T-cell (primary cell): ENCODE measurements around the gene NRK. TPM values are rescaled to one million over a fixed set of nuclear protein-coding genes. Genes with fewer than 3 reads are reported as not detected.
"Not testable (repeated sequence)": the region's sequence is repeated elsewhere in the genome, so short reads cannot be mapped to it uniquely, and the experiment has no call there.

ENCODE experiments used
- ATAC-seq, 4 experiments: fragments of 200-7000 bp in 3 of 4; fragments of 150-1000 bp in 1 of 4; cut with Tn5 transposase; replicated peaks in 1 of 4; 1 replicate in 3 of 4; 2 replicates in 1 of 4; pipeline ENCODE4 v1.10.0; 2021; ENCODE audit warnings: moderate library complexity in 3 of 4, mild to moderate bottlenecking in 2 of 4, moderate number of reproducible peaks in 1 of 4
- CTCF ChIA-PET, 2 donors: fragments of 300-600 bp; sonication (Branson Sonifier 250); formaldehyde crosslinking; loops; one replicate each; lab custom pipeline; 2022; ENCODE audit warnings: antibody characterized with exemption in 2 of 2; lab: Charles Lee
- POLR2A ChIA-PET, 2 donors: fragments of 300-600 bp; sonication (Branson Sonifier 250); formaldehyde crosslinking; loops; one replicate each; lab custom pipeline; 2022; ENCODE audit warnings: antibody characterized with exemption in 2 of 2; lab: Charles Lee
- DNase-seq, 35 experiments: peaks; one replicate each; pipeline versions ENCODE4 v3.0.0 to v3.0.0-alpha.2; 2013 to 2023
- H3K27ac ChIP-seq: one replicate; pipeline ENCODE4 v1.5.1; 2013; ENCODE audit warnings: low read length
- H3K27me3 ChIP-seq, 2 experiments: replicated peaks in 1 of 2; 1 replicate in 1 of 2; 2 replicates in 1 of 2; pipeline versions ENCODE4 v1.6.1 to v1.7.0; 2013; ENCODE audit warnings: low read length in 1 of 2, mixed read lengths in 1 of 2; ENCODE audit not compliant: control insufficient read depth in 2 of 2, insufficient read depth in 2 of 2; ENCODE audit errors: extremely low read depth in 1 of 2
- H3K36me3 ChIP-seq, 2 donors: 1 replicate in 1 of 2; 2 replicates in 1 of 2; pipeline versions ENCODE4 v1.6.1 to v1.7.0; 2013; ENCODE audit warnings: low read length in 1 of 2; ENCODE audit not compliant: control insufficient read depth in 2 of 2, insufficient read depth in 1 of 2; ENCODE audit errors: extremely low read depth in 1 of 2
- H3K4me1 ChIP-seq, 2 experiments: 1 replicate in 1 of 2; 2 replicates in 1 of 2; pipeline versions ENCODE4 v1.6.1 to v1.7.0; 2013; ENCODE audit warnings: low read length in 2 of 2, mixed read lengths in 1 of 2; ENCODE audit not compliant: insufficient read depth in 2 of 2, control insufficient read depth in 1 of 2; ENCODE audit errors: extremely low read depth in 1 of 2
- H3K4me3 ChIP-seq, 2 donors: 1 replicate in 1 of 2; 2 replicates in 1 of 2; pipeline versions ENCODE4 v1.5.1 to v1.7.0; 2013; ENCODE audit warnings: mild to moderate bottlenecking in 2 of 2, low read length in 1 of 2, moderate library complexity in 1 of 2; ENCODE audit not compliant: control insufficient read depth in 1 of 2; ENCODE audit errors: extremely low read depth in 1 of 2
- H3K9me3 ChIP-seq: 2 replicates; pipeline ENCODE4 v1.7.0; 2013
- H3K27ac Mint-ChIP-seq, 2 donors: one replicate each; pipeline ENCODE4 v1.8.0; 2020 to 2021; ENCODE audit warnings: mild to moderate bottlenecking in 2 of 2, mixed read lengths in 2 of 2
- H3K27me3 Mint-ChIP-seq, 2 donors: one replicate each; pipeline ENCODE4 v1.8.0; 2021 to 2022; ENCODE audit warnings: mixed read lengths in 2 of 2
- H3K36me3 Mint-ChIP-seq: one replicate; pipeline ENCODE4 v1.8.0; 2021; ENCODE audit warnings: mixed read lengths
- H3K4me1 Mint-ChIP-seq, 3 donors: one replicate each; pipeline ENCODE4 v1.8.0; 2020 to 2022; ENCODE audit warnings: mixed read lengths in 3 of 3, mild to moderate bottlenecking in 1 of 3
- H3K4me3 Mint-ChIP-seq, 3 donors: one replicate each; pipeline ENCODE4 v1.8.0; 2020 to 2022; ENCODE audit warnings: mild to moderate bottlenecking in 3 of 3, mixed read lengths in 3 of 3, moderate library complexity in 3 of 3
- H3K9me3 Mint-ChIP-seq, 3 donors: one replicate each; pipeline ENCODE4 v1.8.0; 2020 to 2022; ENCODE audit warnings: mixed read lengths in 3 of 3
- WGBS: methylation state at CpG from one replicate; pipeline ENCODE4 v1.1.5; 2013; ENCODE audit warnings: missing lambda C conversion rate; ENCODE audit not compliant: insufficient coverage; 5-methylcytosine and 5-hydroxymethylcytosine counted together
- total RNA-seq, 35 experiments: library from RNA in 6 of 35; stranded (reverse) in 6 of 35; fragments of 120-200 nt in 1 of 35; gene quantifications; one replicate each; pipeline versions ENCODE4 v1.2.1 to v1.2.4 and lab custom pipeline; 2013 to 2026

Gene NRK, protein sequence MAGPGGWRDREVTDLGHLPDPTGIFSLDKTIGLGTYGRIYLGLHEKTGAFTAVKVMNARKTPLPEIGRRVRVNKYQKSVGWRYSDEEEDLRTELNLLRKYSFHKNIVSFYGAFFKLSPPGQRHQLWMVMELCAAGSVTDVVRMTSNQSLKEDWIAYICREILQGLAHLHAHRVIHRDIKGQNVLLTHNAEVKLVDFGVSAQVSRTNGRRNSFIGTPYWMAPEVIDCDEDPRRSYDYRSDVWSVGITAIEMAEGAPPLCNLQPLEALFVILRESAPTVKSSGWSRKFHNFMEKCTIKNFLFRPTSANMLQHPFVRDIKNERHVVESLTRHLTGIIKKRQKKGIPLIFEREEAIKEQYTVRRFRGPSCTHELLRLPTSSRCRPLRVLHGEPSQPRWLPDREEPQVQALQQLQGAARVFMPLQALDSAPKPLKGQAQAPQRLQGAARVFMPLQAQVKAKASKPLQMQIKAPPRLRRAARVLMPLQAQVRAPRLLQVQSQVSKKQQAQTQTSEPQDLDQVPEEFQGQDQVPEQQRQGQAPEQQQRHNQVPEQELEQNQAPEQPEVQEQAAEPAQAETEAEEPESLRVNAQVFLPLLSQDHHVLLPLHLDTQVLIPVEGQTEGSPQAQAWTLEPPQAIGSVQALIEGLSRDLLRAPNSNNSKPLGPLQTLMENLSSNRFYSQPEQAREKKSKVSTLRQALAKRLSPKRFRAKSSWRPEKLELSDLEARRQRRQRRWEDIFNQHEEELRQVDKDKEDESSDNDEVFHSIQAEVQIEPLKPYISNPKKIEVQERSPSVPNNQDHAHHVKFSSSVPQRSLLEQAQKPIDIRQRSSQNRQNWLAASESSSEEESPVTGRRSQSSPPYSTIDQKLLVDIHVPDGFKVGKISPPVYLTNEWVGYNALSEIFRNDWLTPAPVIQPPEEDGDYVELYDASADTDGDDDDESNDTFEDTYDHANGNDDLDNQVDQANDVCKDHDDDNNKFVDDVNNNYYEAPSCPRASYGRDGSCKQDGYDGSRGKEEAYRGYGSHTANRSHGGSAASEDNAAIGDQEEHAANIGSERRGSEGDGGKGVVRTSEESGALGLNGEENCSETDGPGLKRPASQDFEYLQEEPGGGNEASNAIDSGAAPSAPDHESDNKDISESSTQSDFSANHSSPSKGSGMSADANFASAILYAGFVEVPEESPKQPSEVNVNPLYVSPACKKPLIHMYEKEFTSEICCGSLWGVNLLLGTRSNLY (N-terminal part only)
- total RNA-seq: under 1 TPM in 2 of 5 donors, not detected in 3; 0.12 to 0.13 TPM
- 0.29 TPM for total RNA-seq (2013)
- total RNA-seq (lab: John Stamatoyannopoulos, UW): 0 to 0.12 (median 0) reads per million in 29 experiments

DNA sequence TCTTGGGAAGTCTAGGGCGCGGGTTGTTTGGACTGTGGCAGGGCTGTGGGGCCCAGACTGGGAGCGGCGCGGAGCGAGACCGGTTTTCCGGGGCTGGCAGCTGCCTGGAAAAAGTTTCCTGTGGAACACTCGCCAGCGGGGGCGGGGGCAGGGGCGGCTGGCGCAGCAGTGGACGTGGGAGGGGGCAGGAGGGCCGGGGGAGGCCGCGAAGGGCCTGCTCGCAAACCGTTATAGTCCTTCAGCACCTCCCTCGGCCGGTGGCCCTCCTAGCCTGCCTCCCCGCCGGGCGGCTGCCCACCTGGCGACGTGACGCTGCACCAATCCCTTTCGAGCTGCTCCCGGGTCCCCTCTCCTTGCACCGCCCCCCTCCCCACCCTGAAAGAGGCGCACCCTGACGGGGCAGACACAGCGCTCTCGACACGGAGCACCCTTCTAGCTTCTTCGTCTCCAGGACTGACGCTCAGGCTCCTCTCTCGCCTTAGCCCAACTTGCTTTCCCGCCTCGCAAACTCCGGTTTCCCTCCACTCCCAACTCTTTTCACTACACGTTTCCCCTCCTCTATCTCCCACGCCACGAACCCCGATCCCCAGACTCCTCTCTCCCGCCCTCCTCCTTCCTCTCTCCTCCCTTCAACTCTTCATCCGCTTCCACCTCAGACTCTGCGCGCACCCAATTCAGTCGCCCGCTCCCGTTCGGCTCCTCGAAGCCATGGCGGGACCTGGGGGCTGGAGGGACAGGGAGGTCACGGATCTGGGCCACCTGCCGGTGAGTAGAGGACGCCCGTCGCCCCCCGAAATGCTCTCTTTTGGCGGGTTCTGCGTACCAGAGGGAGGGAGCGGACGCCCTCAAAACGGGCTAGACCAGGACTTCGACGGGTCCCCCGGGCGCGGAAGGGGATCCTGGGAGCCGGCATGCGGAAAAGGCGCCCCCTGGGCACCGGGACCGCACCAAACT, at the start of gene NRK:
TSS of gene NRK (plus strand) at position 402 of the 954 bp plus-strand sequence. CDS start at position 709, 307 bp downstream.
- WGBS: 13% methylated on average over 33 of the region's 76 CpGs
- peaks cover 13 to 45% of the 10 kb centered on the region in 2 donors for H3K27me3 Mint-ChIP-seq
- no peak within 1 kb of the TSS for H3K4me3 Mint-ChIP-seq
- no peaks in the 10 kb centered on the region for H3K4me1 Mint-ChIP-seq
- DNase-seq: no peak
- ATAC-seq: no peak
- H3K36me3 Mint-ChIP-seq: no peaks in the 10 kb centered on the region
- H3K4me1 ChIP-seq: no peaks in the 10 kb centered on the region
- H3K27ac ChIP-seq: no peak within 1 kb of the TSS
- no peak within 1 kb of the TSS for H3K4me3 ChIP-seq
- CTCF ChIA-PET: interaction anchor here in 1 of 2 donors (0.6 kb wide), 1 partner anchor 230 kb away, joined by 3 read pairs; no protein-coding TSS in a partner anchor
- H3K9me3 Mint-ChIP-seq: no peaks in the 10 kb centered on the region
- H3K36me3 ChIP-seq: no peaks in the 10 kb centered on the region
- no peaks in the 10 kb centered on the region for H3K9me3 ChIP-seq
- H3K27ac Mint-ChIP-seq: no peak within 1 kb of the TSS
- peaks cover 2 to 21% of the 10 kb centered on the region in 2 experiments for H3K27me3 ChIP-seq
- POLR2A ChIA-PET: no interaction called here

DNA sequence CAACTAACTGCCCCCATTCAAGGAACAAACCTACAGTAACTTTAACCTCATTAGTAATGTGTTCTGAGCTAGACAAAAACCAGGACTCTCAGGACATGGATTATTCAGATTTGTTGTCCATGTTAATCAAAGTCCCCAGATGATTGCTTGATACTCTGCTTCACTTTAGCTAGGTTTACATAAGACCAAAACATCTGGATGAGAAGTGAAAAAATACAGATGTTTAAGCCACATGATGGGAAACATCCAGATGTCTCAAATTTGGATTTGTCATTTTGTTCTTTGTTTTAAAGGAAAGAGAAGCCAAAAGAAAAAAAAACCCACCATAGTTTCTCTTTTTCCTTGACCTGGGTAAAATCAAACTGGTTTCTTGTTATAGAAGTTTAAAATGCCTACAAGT, 48.5 kb upstream of the NRK start:
- no peak for DNase-seq
- ChIA-PET POLR2A (no interaction called here), CTCF (no interaction called here)
- no peak for ATAC-seq
- Mint-ChIP-seq H3K9me3 (no peaks in the 10 kb centered on the region), H3K27me3 (peaks cover 0 to 17% of the 10 kb centered on the region in 2 donors), H3K27ac (no peak overlapping the region), H3K4me1 (no peaks in the 10 kb centered on the region), H3K36me3 (no peaks in the 10 kb centered on the region), H3K4me3 (no peak overlapping the region)
- no peak overlapping the region for H3K27ac ChIP-seq
- no peaks in the 10 kb centered on the region for H3K27me3 ChIP-seq
- H3K4me1 ChIP-seq: no peaks in the 10 kb centered on the region
- no peak overlapping the region for H3K4me3 ChIP-seq
- no peaks in the 10 kb centered on the region for H3K9me3 ChIP-seq
- no peaks in the 10 kb centered on the region for H3K36me3 ChIP-seq

DNA sequence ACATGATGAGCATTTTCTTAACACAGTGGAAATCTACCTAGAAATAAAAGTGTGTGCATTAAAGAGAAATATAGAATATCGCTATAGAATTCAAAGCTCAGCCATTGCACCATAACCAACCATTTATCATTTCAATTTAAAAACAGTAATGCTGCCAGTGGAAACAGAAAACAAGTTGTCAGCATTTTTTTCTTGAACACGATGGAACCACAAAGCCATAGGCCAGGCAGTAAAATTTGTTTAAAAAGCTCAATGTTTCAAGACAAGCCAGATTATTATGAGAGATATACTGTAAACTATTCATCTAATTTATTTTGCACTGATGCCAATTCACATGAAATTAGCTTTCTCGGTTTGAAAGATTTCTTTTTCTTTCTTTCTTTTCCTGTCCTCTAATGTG, 46.7 kb upstream of the NRK start:
- H3K27ac Mint-ChIP-seq: no peak overlapping the region

DNA sequence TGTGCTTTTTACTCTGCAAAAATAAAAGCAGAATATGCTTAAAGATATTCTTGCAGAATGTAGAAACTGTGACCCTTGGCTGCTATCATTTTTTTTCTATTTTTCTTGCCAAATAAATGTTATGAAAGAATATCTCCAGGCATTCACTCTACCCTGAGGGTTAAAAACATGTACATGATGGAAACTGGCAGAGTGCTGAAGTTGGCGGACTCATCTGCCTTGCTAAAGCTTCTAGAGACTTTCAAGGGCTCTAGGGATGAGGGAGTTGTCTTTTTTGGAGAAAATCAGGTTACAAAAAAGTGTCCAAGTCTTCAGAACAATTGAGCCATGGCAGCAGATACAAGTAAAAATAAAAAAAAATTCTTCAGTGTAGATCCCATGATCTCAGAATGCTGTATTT, 40.5 kb upstream of the NRK start:
- WGBS: no CpG with 5 or more reads among the region's 1 CpG
- Mint-ChIP-seq H3K27me3 (peaks cover 0 to 4% of the 10 kb centered on the region in 2 donors), H3K36me3 (no peaks in the 10 kb centered on the region), H3K27ac (no peak overlapping the region), H3K9me3 (no peaks in the 10 kb centered on the region), H3K4me1 (no peaks in the 10 kb centered on the region), H3K4me3 (no peak overlapping the region)
- H3K27ac ChIP-seq: no peak overlapping the region
- H3K9me3 ChIP-seq: no peaks in the 10 kb centered on the region
- DNase-seq (no peak), ATAC-seq (no peak)
- CTCF ChIA-PET: no interaction called here
- H3K4me3 ChIP-seq: no peak overlapping the region
- no peaks in the 10 kb centered on the region for H3K36me3 ChIP-seq
- H3K4me1 ChIP-seq: no peaks in the 10 kb centered on the region
- POLR2A ChIA-PET: no interaction called here
- no peaks in the 10 kb centered on the region for H3K27me3 ChIP-seq

More for the DNA sequence above, 46.7 kb upstream of the NRK start:
- Mint-ChIP-seq H3K9me3 (no peaks in the 10 kb centered on the region), H3K4me3 (no peak overlapping the region), H3K36me3 (no peaks in the 10 kb centered on the region), H3K27me3 (peaks cover 0 to 17% of the 10 kb centered on the region in 2 donors), H3K4me1 (no peaks in the 10 kb centered on the region)
- ChIA-PET CTCF (no interaction called here), POLR2A (no interaction called here)
- Histone ChIP-seq H3K4me3 (no peak overlapping the region), H3K27ac (no peak overlapping the region), H3K4me1 (no peaks in the 10 kb centered on the region), H3K9me3 (no peaks in the 10 kb centered on the region), H3K36me3 (no peaks in the 10 kb centered on the region), H3K27me3 (no peaks in the 10 kb centered on the region)
- no peak for ATAC-seq
- no peak for DNase-seq
- WGBS: no CpG with 5 or more reads among the region's 3 CpGs

DNA sequence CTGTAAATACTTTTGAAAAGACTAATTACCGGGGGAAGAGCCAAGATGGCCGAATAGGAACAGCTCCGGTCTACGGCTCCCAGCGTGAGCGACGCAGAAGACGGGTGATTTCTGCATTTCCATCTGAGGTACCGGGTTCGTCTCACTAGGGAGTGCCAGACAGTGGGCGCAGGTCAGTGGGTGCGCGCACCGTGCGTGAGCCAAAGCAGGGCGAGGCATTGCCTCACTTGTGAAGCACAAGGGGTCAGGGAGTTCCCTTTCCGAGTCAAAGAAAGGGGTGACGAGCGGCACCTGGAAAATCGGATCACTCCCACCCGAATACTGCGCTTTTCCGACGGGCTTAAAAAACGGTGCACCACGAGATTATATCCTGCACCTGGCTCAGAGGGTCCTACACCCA, 25.5 kb upstream of the NRK start:
- H3K9me3 Mint-ChIP-seq, POLR2A ChIA-PET, CTCF ChIA-PET, H3K27me3 ChIP-seq, H3K27ac Mint-ChIP-seq, H3K4me1 Mint-ChIP-seq, H3K9me3 ChIP-seq, H3K4me1 ChIP-seq, H3K27me3 Mint-ChIP-seq, H3K4me3 ChIP-seq, H3K36me3 Mint-ChIP-seq, H3K36me3 ChIP-seq, DNase-seq, H3K27ac ChIP-seq, ATAC-seq, H3K4me3 Mint-ChIP-seq: not testable (repeated sequence)
- 93% methylated on average over 6 of the region's 26 CpGs for WGBS
